Sigmoid colon (tissue), 4 donors: ENCODE results near the gene PDE4D.
A peak's percentile ranks its signal among the peaks of the same experiment; 100 is the strongest.

Source experiments
- EP300 ChIP-seq, 4 donors: sonication (generic); formaldehyde crosslinking; IDR thresholded peaks; one replicate each; pipeline ENCODE4 v1.6.1; 2017; ENCODE audit warnings: antibody characterized with exemption in 4 of 4
- POLR2A ChIP-seq, 2 donors: fragments of 450-650 bp; IDR thresholded peaks; one replicate each; pipeline ENCODE4 v1.6.1; 2016; ENCODE audit warnings: antibody characterized with exemption in 2 of 2, mild to moderate bottlenecking in 2 of 2, moderate library complexity in 2 of 2
- POLR2AphosphoS5 ChIP-seq, 4 donors: sonication (generic); formaldehyde crosslinking; IDR thresholded peaks; one replicate each; pipeline ENCODE4 v1.6.1; 2017; ENCODE audit warnings: antibody characterized with exemption in 4 of 4
- TF ChIP-seq, protein P1 (sequence below), 4 experiments: fragments of 450-650 bp in 3 of 4; fragments of 200-600 bp in 1 of 4; IDR thresholded peaks; one replicate each; pipeline ENCODE4 v1.5.1; 2016 to 2019; ENCODE audit warnings: antibody characterized with exemption in 4 of 4, mild to moderate bottlenecking in 3 of 4, moderate library complexity in 2 of 4

DNA sequence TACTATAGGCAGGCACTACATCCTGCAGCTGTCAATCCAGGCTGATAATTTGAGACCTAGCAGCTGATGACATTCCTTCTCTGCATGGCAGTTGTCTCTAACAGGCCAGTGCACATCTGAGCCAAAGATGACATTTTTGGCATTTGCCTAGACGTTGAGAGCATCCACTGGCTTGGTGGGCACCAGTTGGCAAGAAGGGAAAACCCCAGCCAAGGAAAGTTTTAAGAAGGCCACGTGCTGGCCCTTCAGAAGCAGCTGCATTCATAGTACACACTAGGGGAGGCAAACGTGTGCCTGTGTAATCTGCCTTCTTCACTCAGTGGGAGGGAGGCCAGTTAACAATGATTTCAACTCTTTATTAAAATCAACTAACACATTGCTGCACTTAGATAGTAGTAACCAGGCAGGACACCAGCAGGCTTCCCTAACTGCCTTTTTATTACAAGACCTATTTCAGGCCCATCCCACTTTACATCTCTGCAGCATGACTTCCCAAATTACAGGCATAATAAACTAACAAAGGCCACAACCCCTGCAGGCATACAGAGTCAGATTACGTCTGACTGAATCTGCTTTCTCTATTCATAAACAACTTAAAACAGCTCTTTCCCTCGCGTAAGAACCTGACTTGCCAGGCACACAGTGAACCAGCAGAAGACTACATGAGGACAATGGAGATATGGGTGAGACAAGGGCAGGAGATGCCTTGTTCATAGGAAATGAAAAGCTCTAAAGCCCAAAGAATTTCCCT is 576.3 kb downstream of the PDE4D start:
- TF ChIP-seq, protein P1, sequence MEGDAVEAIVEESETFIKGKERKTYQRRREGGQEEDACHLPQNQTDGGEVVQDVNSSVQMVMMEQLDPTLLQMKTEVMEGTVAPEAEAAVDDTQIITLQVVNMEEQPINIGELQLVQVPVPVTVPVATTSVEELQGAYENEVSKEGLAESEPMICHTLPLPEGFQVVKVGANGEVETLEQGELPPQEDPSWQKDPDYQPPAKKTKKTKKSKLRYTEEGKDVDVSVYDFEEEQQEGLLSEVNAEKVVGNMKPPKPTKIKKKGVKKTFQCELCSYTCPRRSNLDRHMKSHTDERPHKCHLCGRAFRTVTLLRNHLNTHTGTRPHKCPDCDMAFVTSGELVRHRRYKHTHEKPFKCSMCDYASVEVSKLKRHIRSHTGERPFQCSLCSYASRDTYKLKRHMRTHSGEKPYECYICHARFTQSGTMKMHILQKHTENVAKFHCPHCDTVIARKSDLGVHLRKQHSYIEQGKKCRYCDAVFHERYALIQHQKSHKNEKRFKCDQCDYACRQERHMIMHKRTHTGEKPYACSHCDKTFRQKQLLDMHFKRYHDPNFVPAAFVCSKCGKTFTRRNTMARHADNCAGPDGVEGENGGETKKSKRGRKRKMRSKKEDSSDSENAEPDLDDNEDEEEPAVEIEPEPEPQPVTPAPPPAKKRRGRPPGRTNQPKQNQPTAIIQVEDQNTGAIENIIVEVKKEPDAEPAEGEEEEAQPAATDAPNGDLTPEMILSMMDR (IDR thresholded peaks at IDR 0.05) = no peak
- TF ChIP-seq POLR2A (IDR thresholded peaks at IDR 0.05) = no peak
- peak; percentile 93 to 100 (median 99) for TF ChIP-seq EP300 (IDR thresholded peaks at IDR 0.05)
- TF ChIP-seq POLR2AphosphoS5 (IDR thresholded peaks at IDR 0.05) = peak; percentile 79 to 92 (median 86)
